Globus pallidus (tissue), 1 donor: ENCODE results near the gene MGST3.
"Not testable (repeated sequence)": the region's sequence is repeated elsewhere in the genome, so short reads cannot be mapped to it uniquely, and the experiment has no call there.

Experiments used
- DNase-seq: peaks from one replicate; pipeline ENCODE4 v3.0.0-alpha.2; 2015; ENCODE audit warnings: low spot score

Gene MGST3

DNA sequence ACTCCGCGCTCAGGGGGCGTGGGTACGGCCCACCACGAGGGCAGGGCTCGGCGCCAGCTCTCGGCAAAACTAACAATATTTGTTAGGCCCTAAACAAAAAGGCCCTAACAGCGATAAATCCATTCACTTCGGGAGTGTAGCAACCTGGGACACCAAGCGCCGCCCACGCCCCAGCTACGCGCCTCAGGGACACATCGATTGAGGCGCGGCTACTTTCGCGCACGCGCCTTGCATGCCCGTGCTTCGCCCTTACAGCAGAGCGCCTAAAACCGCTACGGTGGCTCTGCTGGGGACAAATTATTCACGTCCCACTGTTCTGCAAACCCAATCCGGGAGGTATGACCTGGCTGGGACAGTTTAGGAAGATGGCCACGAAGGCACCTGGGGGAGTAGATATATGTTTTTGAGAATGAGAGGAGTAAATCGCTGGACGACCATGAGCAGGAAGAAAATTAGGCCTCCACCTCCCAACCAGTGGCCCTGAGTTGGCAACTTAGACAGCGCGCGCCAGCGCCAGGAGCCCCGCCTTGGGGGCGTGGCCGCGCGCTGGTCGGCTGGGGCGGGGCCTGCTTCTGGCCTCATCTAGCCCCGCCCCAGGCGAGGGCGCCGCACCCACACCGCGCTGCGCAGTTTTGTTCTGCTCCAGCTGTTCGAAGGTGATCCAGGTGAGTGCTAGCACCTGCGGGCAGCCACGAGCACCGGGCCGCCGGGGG lies at the start of gene MGST3:
TSS of gene MGST3 (plus strand) at position 606 of the 713 bp plus-strand sequence. CDS start 18,614 bp downstream, outside the sequence.
- DNase-seq, result peak; percentile 97

DNA sequence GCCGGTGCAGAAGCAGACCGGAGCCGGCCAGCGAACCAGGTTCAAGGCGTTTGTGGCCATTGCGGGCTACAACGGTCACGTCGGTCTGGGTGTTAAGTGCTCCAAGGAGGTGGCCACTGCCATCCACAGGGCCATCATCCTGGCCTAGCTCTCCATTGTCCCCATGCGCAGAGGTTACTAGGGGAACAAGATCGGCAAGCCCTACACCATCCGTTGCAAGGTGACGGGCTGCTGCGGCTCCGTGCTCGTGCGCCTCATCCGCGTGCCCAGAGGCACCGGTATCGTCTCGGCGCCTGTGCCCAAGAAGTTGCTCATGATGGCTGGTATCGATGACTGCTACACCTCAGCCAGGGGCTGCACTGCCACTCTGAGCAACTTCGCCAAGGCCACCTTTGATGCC lies 49.1 kb upstream of the MGST3 start:
- DNase-seq, result no peak

DNA sequence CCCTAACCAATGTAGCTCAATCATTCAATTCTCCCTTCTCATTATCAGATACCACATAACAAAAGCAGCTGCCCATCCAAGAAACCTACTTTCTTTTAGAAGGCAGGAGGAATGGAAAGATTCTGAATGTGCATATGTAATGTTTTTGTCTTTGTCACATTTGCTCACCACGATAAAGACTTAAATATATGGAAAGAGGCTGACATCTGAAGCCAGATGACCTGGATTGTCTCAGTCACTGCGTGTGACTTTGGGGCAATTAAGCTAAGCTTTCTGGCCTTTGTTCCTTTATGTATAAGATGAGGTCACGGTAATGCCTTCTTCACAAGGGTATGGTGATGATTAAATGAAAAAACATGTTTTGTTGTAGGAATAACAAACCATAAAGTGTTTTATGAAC lies 44.6 kb upstream of the MGST3 start:
- DNase-seq, result no peak

DNA sequence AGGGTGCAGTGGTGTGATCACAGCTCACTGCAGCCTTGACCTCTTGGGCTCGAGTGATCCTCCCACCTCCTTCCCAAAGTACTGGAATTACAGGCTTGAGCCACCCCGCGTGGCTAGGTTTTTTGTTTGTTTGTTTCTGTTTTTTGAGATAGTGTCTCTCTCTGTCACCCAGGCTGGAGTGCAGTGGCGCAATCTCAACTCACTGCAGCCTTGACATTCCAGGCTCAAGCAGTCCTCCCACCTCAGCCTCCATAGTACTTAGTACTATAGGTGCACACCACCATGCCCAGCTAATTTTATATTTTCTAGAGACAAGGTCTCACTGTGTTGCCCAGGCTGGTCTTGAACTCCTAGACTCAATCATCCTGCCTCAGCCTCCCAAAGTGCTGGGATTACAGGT lies 39.6 kb upstream of the MGST3 start:
- not testable (repeated sequence) for DNase-seq

- peak; percentile 76 for DNase-seq
Observed at GRCh38 chr1:165592945-165593823, 37.9 kb upstream of the MGST3 start.

DNA sequence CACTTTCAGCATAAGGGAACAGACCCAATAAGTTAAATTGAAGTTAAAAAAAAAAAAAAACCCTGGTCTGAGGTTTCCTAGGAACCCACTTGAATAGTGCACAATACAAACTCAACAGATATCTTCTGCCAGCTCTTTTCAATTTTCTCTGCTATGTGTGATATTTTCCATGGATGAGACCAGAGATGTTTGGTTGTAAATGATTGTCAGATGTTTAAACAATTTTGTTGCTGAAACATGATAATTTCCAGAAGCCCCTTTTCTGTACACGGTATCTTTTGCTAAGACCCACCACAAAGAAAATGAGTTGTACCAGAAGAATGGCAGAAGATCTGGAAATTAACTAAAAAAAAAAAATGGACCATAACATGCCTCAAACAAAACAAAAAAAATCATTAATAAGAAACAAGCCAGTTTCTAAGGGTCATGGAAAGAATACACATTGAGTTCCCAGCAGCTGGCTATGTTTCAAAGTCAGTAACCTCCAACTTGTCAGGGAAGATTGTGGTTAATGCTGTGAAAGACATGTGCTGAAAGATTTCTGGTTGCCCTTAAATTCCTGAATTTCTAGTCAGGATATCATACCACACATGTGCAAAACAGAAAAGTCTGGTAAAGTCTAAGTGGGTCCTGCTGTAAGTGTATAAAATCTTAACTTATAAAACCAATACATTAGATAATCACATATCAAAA lies 35.6 kb upstream of the MGST3 start:
- no peak for DNase-seq

DNA sequence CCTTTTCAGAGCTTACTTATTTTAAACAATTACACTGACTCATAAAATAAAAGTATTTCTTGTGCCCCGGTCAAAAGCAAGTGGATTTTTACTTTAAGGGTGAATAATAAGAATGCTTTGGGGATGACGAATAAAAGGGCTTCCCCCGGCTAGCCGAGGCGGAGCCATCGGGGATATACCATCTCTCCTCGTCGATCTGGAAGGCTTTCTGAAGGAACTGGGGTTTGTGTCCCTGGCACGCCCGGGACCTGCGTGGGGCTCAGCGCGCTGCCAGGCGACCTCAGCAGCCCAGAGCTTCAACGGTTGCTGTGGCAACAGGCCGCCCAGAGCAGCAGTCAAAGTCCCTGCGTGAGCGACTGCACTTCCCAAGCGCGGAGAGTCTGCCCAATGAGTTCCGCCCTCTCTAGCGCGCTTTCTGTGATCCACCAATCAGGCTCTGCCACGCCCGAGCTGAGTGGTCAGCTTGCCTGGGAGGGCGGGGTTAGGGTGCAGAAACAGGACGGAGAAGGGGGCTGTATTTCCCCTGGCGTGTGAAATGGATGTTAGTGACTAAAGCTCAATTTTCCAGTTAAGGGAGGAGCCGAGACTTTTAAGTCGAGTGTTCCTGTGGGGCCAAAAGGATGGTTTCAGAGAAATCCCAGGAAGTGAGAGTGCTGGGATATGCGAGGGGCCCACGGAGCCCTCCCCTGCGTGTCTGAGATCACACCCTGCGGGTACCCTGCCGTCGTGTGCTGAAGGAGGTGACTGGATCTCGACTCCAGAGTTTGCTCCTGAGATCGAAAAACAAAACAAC lies 33.0 kb upstream of the MGST3 start:
- peak; percentile 95 for DNase-seq

GRCh38 chr1:165598676-165599059 lies 32.4 kb upstream of the MGST3 start:
- no peak for DNase-seq

DNA sequence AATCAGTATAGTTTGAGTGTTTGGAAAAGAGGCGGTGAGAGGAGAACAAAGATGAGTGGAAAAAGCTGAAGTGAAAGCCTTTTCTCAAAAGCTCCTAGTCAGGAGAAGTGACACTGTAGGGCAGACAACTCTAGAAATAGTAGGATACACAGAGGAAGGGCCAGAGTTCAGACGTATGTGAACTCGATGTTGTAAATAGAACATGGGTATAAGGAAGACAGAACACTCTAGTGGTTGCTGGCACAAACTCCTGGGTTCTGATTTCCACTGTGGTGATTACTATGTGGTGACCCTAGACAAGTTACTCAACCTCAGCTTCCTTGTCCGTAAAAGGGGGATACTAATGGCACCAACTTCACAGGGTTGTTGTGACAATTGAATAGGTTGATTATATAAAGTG lies 30.2 kb upstream of the MGST3 start:
- DNase-seq, result peak; percentile 51

DNA sequence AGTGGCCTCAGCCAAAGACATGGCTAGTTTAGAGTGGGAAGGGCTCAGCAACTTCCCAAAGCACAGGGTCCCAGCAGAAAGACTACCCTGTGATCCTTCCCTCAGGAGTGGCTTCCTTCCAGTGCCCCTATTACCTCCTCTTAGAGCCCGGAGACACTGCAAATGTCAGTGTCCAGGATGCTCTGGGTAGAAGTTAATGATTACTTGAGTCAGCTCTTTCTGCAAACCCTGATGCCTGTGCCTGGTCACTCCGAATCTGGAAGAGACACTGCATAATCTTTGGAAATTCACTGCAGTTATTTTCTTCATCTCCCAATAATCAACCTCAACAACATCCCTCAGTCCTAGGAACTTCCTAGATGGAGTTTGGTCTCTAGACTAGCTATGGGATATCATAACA lies 27.2 kb upstream of the MGST3 start:
- no peak for DNase-seq

DNA sequence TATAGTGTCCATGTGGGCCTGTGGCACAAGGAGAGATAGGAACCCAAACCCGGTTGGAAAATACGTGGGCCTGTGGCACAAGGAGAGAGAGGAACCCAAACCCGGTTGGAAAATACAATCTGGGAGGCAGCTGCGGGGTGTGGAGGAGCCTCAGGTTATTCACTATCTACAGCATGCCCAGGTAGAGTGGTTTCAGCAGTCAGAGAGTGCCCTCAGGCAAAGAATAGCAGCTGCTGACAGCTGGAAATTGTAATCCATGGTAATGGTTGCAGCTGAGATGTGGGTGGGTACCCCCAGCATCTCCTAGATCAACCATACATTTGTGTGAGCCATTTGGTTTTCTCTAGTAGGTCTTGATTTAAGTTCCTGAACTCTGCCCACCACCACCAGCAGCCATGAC lies 25.8 kb upstream of the MGST3 start:
- DNase-seq, result no peak

DNA sequence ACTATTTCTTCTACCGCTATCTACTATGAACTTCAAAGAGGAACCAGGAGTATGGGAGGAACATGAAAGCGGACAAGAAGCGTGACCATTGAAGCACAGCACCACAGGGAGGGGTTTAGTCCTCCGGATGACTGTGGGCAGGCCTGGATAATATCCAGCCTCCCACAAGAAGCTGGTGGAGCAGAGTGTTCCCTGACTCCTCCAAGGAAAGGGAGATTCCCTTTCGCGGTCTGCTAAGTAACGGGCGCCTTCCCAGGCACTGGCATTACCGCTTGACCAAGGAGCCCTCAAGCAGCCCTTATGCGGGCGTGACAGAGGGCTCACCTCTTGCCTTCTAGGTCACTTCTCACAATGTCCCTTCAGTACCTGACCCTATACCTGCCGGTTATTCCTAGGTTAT lies 24.4 kb upstream of the MGST3 start:
- DNase-seq, result not testable (repeated sequence)

- DNase-seq, result no peak
Observed at GRCh38 chr1:165610866-165611265, 20.2 kb upstream of the MGST3 start.

GRCh38 chr1:165612062-165612461 lies 19.0 kb upstream of the MGST3 start:
- no peak for DNase-seq

- DNase-seq, result no peak
Observed at GRCh38 chr1:165616054-165616612, 14.9 kb upstream of the MGST3 start.

DNA sequence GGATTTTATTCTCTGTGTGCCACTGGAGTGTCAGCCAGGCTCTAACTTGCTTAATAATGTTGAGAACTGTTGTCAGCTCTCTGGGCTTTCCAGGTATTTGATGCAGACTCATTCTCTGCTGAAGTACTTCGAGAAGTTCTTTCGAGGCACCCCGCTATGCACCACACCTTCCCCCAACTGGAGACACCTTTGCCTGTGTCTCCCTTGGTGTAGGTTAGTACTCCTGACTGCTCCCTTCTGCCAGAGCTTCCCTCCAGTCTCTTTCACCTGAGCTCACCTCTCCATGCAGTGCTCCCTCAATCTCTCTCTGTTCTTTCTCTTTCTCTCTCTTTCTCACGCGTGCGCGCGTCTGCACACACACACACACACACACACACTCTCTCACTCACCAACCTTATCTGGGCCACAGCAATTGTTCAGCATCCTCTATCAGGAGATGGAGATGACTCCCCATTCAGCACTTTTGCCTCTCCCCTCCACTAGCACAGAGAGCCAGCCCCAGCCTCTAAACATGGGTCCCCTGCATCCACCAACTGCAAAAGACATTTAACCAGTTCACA lies 14.0 kb upstream of the MGST3 start:
- no peak for DNase-seq

GRCh38 chr1:165619647-165620151 lies 11.3 kb upstream of the MGST3 start:
- no peak for DNase-seq

DNA sequence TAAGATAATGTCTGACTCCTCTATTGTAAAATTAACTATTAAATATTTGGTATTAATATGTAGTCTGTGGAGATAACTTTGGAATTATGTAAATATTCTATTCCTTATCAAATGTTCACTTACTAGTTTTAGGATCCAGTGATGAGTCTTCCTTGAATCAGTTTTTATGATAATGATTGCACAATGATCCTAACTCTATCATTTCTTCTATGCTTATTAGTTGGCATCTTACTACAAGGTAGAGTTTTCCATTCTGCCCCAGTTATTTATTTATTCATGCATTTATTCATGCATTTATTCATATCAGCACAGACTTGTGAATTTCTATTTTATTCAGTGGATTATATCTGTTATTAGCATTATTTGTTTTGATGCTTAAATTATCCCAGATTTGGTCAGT lies 7.4 kb upstream of the MGST3 start:
- no peak for DNase-seq

GRCh38 chr1:165624441-165624840 lies 6.6 kb upstream of the MGST3 start:
- DNase-seq, result no peak

DNA sequence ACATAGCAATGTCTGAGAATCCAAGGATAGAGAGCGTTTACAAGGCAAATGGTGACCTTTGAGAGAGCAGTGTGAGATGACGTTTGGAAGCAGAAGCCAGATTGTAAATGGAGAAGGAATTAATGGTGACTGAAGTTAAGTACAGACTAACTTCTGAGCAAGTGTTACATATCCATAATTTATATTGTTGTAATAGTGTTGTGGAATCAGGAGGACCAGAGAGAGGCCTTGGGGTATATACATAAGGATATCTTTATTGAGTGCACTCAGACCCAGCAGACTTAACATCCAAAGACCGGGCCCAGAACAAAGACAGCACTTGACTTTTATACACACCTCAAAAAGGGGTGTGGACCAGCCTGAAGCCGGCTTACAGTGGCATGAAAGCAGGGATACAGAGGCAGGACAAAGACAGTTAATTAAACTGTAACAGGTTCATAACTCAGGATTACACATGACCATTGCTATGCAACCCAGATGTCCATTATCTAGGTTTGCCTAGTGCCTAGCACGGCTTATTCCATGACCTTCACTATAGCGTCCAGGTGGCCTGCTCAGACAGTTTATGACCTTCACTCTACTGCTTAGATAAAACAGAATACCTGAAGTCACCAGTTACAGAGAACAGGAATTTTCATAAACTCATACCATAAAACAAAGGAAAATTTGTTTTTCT lies 2.7 kb upstream of the MGST3 start:
- DNase-seq, result no peak
